Measurements from ENCODE around the gene USF1.

USF1 gene

GRCh38 chr1:161046605-161047228 lies 940 bp upstream of the USF1 start:
- Histone ChIP-seq H3K9me3 (ENCODE audit: control insufficient read depth, low read length) (peaks cover 15% of the 10 kb centered on the region), H3K4me2 (ENCODE audit: low read length, poor library complexity, severe bottlenecking) (peak overlapping the region; percentile 65), H3K36me3 (ENCODE audit: control insufficient read depth in 1 of 2, insufficient read depth in 2 of 2, low read depth in 1 of 2, low read length in 2 of 2) (peaks cover 10 to 14% of the 10 kb centered on the region in 2 experiments), H2BK15ac (ENCODE audit: low read depth, poor library complexity, severe bottlenecking) (no peak overlapping the region), H2BK5ac (ENCODE audit: low read depth, low read length, poor library complexity, severe bottlenecking) (no peak overlapping the region), H3K23ac (ENCODE audit: low read length in 2 of 2) (no peak overlapping the region), H3K14ac (ENCODE audit: low read length in 2 of 2) (no peak overlapping the region), H2AK5ac (ENCODE audit: low read length, severe bottlenecking) (peak overlapping the region; percentile 74), H3K18ac (ENCODE audit: low read depth in 1 of 2, low read length in 2 of 2) (peak overlapping the region in 1 of 2 experiments; percentile 69), H3K79me1 (replicated peaks; ENCODE audit: low read length, poor library complexity, severe bottlenecking) (peaks cover 15% of the 10 kb centered on the region), H3K4ac (ENCODE audit: low read depth in 1 of 2, low read length in 2 of 2) (peak overlapping the region; percentile 29 to 41), H3K9ac (ENCODE audit: low read length) (peak overlapping the region; percentile 98), H3K4me3 (ENCODE audit: insufficient read depth in 1 of 2, low read depth in 1 of 2, low read length in 2 of 2) (peak overlapping the region in 1 of 2 experiments; percentile 97), H4K91ac (ENCODE audit: low read length) (no peak overlapping the region), H2BK120ac (ENCODE audit: low read depth, low read length) (peak overlapping the region; percentile 69), H2AFZ (ENCODE audit: low read depth, low read length) (no peak overlapping the region), H3K27ac (ENCODE audit: low read length, poor library complexity, severe bottlenecking) (no peak overlapping the region), H2BK12ac (ENCODE audit: low read length in 2 of 2) (no peak overlapping the region), H3K4me1 (ENCODE audit: control insufficient read depth, insufficient read depth, low read depth, low read length) (no peaks in the 10 kb centered on the region), H4K8ac (ENCODE audit: low read length) (peak overlapping the region; percentile 83), H3K27me3 (ENCODE audit: control insufficient read depth in 1 of 2, insufficient read depth in 1 of 2, low read length in 2 of 2) (no peaks in the 10 kb centered on the region)
- 29% methylated on average over 1 of the region's 2 CpGs for WGBS
- no peak for DNase-seq

GRCh38 chr1:161044908-161045735 lies 655 bp downstream of the USF1 start:
- Histone ChIP-seq H2AK5ac (ENCODE audit: low read length, severe bottlenecking) (no peak overlapping the region), H3K27ac (ENCODE audit: low read length, poor library complexity, severe bottlenecking) (peak overlapping the region; percentile 92), H3K4me3 (ENCODE audit: insufficient read depth in 1 of 2, low read depth in 1 of 2, low read length in 2 of 2) (peak overlapping the region; percentile 84 to 97), H3K36me3 (ENCODE audit: control insufficient read depth in 1 of 2, insufficient read depth in 2 of 2, low read depth in 1 of 2, low read length in 2 of 2) (peaks cover 24 to 30% of the 10 kb centered on the region in 2 experiments), H3K23ac (ENCODE audit: low read length in 2 of 2) (no peak overlapping the region), H3K4ac (ENCODE audit: low read depth in 1 of 2, low read length in 2 of 2) (peak overlapping the region; percentile 37 to 86), H3K14ac (ENCODE audit: low read length in 2 of 2) (no peak overlapping the region), H4K91ac (ENCODE audit: low read length) (peak overlapping the region; percentile 59), H2BK5ac (ENCODE audit: low read depth, low read length, poor library complexity, severe bottlenecking) (peak overlapping the region; percentile 53), H2BK120ac (ENCODE audit: low read depth, low read length) (peak overlapping the region; percentile 87), H3K9ac (ENCODE audit: low read length) (peak overlapping the region; percentile 98), H3K18ac (ENCODE audit: low read depth in 1 of 2, low read length in 2 of 2) (peak overlapping the region; percentile 79 to 93), H3K79me1 (replicated peaks; ENCODE audit: low read length, poor library complexity, severe bottlenecking) (peaks cover 17% of the 10 kb centered on the region), H3K9me3 (ENCODE audit: control insufficient read depth, low read length) (peaks cover 15% of the 10 kb centered on the region), H4K8ac (ENCODE audit: low read length) (peak overlapping the region; percentile 68), H3K27me3 (ENCODE audit: control insufficient read depth in 1 of 2, insufficient read depth in 1 of 2, low read length in 2 of 2) (no peaks in the 10 kb centered on the region), H2BK15ac (ENCODE audit: low read depth, poor library complexity, severe bottlenecking) (peak overlapping the region; percentile 82), H2AFZ (ENCODE audit: low read depth, low read length) (peak overlapping the region; percentile 36), H3K4me1 (ENCODE audit: control insufficient read depth, insufficient read depth, low read depth, low read length) (no peaks in the 10 kb centered on the region), H2BK12ac (ENCODE audit: low read length in 2 of 2) (no peak overlapping the region), H3K4me2 (ENCODE audit: low read length, poor library complexity, severe bottlenecking) (peak overlapping the region; percentile 95)
- DNase-seq = peak; percentile 83
- WGBS = 3% methylated on average over 30 of the region's 48 CpGs

- H3K4me1 ChIP-seq (ENCODE audit: control insufficient read depth, insufficient read depth, low read depth, low read length) = no peaks in the 10 kb centered on the region
- peaks cover 21% of the 10 kb centered on the region for H3K79me1 ChIP-seq (replicated peaks; ENCODE audit: low read length, poor library complexity, severe bottlenecking)
- no peak overlapping the region for H2BK5ac ChIP-seq (ENCODE audit: low read depth, low read length, poor library complexity, severe bottlenecking)
- no peak overlapping the region for H3K23ac ChIP-seq (ENCODE audit: low read length in 2 of 2)
- H2AK5ac ChIP-seq (ENCODE audit: low read length, severe bottlenecking) = no peak overlapping the region
- H3K4ac ChIP-seq (ENCODE audit: low read depth in 1 of 2, low read length in 2 of 2) = no peak overlapping the region
- H3K4me3 ChIP-seq (ENCODE audit: insufficient read depth in 1 of 2, low read depth in 1 of 2, low read length in 2 of 2) = peak overlapping the region in 1 of 2 experiments; percentile 97
- peak overlapping the region; percentile 78 for H3K27ac ChIP-seq (ENCODE audit: low read length, poor library complexity, severe bottlenecking)
- no peak overlapping the region for H3K14ac ChIP-seq (ENCODE audit: low read length in 2 of 2)
- no peak overlapping the region for H2BK12ac ChIP-seq (ENCODE audit: low read length in 2 of 2)
- DNase-seq = no peak
- H3K9ac ChIP-seq (ENCODE audit: low read length) = peak overlapping the region; percentile 98
- no peak overlapping the region for H4K8ac ChIP-seq (ENCODE audit: low read length)
- H4K91ac ChIP-seq (ENCODE audit: low read length) = no peak overlapping the region
- H3K9me3 ChIP-seq (ENCODE audit: control insufficient read depth, low read length) = peaks cover 10% of the 10 kb centered on the region
- H2BK15ac ChIP-seq (ENCODE audit: low read depth, poor library complexity, severe bottlenecking) = no peak overlapping the region
- no peaks in the 10 kb centered on the region for H3K27me3 ChIP-seq (ENCODE audit: control insufficient read depth in 1 of 2, insufficient read depth in 1 of 2, low read length in 2 of 2)
- H3K18ac ChIP-seq (ENCODE audit: low read depth in 1 of 2, low read length in 2 of 2) = no peak overlapping the region
- no peak overlapping the region for H2BK120ac ChIP-seq (ENCODE audit: low read depth, low read length)
- no peak overlapping the region for H2AFZ ChIP-seq (ENCODE audit: low read depth, low read length)
- H3K4me2 ChIP-seq (ENCODE audit: low read length, poor library complexity, severe bottlenecking) = peak overlapping the region; percentile 95
- H3K36me3 ChIP-seq (ENCODE audit: control insufficient read depth in 1 of 2, insufficient read depth in 2 of 2, low read depth in 1 of 2, low read length in 2 of 2) = peaks cover 30 to 36% of the 10 kb centered on the region in 2 experiments
These were observed 1.3 kb downstream of the USF1 start for GRCh38 chr1:161044535-161044907.

GRCh38 chr1:161039546-161039945 lies 6.2 kb downstream of the USF1 start:
- Histone ChIP-seq H4K8ac (ENCODE audit: low read length) (no peak overlapping the region), H4K91ac (ENCODE audit: low read length) (peak overlapping the region; percentile 20), H3K4me3 (ENCODE audit: insufficient read depth in 1 of 2, low read depth in 1 of 2, low read length in 2 of 2) (no peak overlapping the region), H2BK5ac (ENCODE audit: low read depth, low read length, poor library complexity, severe bottlenecking) (no peak overlapping the region), H3K36me3 (ENCODE audit: control insufficient read depth in 1 of 2, insufficient read depth in 2 of 2, low read depth in 1 of 2, low read length in 2 of 2) (peaks cover 51 to 54% of the 10 kb centered on the region in 2 experiments), H2AK5ac (ENCODE audit: low read length, severe bottlenecking) (no peak overlapping the region), H3K23ac (ENCODE audit: low read length in 2 of 2) (no peak overlapping the region), H3K4me1 (ENCODE audit: control insufficient read depth, insufficient read depth, low read depth, low read length) (peaks cover 2% of the 10 kb centered on the region), H3K4ac (ENCODE audit: low read depth in 1 of 2, low read length in 2 of 2) (no peak overlapping the region), H3K9me3 (ENCODE audit: control insufficient read depth, low read length) (no peaks in the 10 kb centered on the region), H3K18ac (ENCODE audit: low read depth in 1 of 2, low read length in 2 of 2) (no peak overlapping the region), H2BK12ac (ENCODE audit: low read length in 2 of 2) (no peak overlapping the region), H2BK15ac (ENCODE audit: low read depth, poor library complexity, severe bottlenecking) (no peak overlapping the region), H2AFZ (ENCODE audit: low read depth, low read length) (no peak overlapping the region), H3K27ac (ENCODE audit: low read length, poor library complexity, severe bottlenecking) (no peak overlapping the region), H2BK120ac (ENCODE audit: low read depth, low read length) (no peak overlapping the region), H3K27me3 (ENCODE audit: control insufficient read depth in 1 of 2, insufficient read depth in 1 of 2, low read length in 2 of 2) (no peaks in the 10 kb centered on the region), H3K79me1 (replicated peaks; ENCODE audit: low read length, poor library complexity, severe bottlenecking) (peaks cover 33% of the 10 kb centered on the region), H3K4me2 (ENCODE audit: low read length, poor library complexity, severe bottlenecking) (no peak overlapping the region), H3K14ac (ENCODE audit: low read length in 2 of 2) (no peak overlapping the region), H3K9ac (ENCODE audit: low read length) (no peak overlapping the region)
- 98% methylated on average over 5 of the region's 5 CpGs for WGBS
- no peak for DNase-seq
